ENCODE data around the gene PRDM13.
"Not testable (repeated sequence)": the region's sequence is repeated elsewhere in the genome, so short reads cannot be mapped to it uniquely, and the experiment has no call there.

The PRDM13 gene

DNA sequence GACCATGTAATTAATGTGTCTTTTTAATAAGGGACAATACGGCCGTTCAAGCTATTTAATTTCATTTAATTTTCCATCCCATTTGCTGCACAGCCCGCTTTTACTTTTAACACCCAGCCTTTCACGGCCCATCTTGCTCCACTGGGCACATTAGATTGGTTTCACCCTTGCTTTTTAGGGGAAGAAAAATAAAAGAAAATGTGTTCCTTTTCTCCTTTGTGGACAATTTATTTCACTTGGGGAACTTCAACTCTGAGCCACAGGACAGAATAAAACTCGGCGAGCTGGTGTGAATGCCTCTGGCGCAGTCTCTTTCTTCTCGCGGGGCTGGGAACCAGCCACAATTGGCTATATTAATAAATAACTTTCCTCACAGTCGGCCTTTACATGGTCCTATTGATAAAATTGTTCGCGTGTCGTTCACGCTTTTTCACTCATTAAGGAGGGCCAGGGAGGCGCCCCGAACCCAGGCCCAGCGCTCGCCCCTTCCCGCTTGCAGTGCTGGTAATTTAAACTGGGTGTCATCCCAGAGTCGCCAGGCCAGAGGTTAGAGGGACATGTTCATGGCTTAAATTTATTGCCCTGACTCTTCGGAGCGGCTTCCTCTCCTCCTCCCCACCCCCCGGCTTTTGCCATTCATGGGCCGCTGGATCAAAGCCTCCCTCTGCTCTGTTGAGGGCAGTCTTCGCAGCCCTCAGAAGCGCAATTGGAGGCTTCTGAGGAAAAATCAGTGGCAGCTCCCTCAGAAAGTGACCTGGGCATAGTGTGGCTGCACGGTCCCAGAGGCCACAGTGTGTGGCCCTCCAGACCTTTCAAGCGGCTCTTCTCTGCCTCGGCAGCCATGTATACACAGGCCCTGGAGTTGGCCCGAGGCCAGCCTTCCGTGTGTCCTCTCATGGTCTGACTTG, 2.2 kb upstream of the PRDM13 start:
- no peak for DNase-seq

DNA sequence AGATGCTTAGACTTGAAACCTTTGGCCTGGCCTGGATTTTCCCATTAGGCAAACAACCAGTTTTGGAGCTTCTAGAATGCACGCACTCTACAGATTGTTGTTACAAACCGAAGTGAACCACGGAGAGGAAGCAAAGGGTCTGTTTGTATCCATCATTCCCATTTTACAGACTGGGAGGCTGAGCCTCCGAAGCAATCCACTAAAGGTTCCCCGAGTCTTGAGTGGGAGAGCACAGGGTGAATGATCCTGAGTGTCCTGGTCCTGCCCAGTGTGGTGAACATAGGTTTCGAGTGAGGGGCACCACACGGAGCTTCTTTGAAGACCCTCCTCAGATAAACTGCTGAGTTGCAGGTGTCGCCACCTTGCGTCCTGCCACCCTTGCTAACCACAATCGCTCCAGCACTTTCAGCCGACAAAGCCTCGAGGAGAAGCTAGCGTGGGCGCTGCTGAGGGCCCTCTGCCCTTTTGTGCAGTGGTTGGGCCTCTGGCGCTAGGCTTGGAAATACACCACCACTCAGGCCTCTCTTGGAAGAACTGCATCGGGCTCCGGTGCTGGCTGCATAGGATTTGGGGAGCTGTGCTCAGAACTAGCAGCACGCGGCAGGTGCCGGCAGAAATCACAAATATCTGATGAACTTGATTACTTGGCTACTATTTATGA, 1.4 kb upstream of the PRDM13 start:
- no peak for DNase-seq

GRCh38 chr6:99605911-99606655, 550 bp upstream of the PRDM13 start:
- no peak for DNase-seq

- DNase-seq: no peak
These were observed 893 bp downstream of the PRDM13 start for GRCh38 chr6:99607416-99608036.

DNA sequence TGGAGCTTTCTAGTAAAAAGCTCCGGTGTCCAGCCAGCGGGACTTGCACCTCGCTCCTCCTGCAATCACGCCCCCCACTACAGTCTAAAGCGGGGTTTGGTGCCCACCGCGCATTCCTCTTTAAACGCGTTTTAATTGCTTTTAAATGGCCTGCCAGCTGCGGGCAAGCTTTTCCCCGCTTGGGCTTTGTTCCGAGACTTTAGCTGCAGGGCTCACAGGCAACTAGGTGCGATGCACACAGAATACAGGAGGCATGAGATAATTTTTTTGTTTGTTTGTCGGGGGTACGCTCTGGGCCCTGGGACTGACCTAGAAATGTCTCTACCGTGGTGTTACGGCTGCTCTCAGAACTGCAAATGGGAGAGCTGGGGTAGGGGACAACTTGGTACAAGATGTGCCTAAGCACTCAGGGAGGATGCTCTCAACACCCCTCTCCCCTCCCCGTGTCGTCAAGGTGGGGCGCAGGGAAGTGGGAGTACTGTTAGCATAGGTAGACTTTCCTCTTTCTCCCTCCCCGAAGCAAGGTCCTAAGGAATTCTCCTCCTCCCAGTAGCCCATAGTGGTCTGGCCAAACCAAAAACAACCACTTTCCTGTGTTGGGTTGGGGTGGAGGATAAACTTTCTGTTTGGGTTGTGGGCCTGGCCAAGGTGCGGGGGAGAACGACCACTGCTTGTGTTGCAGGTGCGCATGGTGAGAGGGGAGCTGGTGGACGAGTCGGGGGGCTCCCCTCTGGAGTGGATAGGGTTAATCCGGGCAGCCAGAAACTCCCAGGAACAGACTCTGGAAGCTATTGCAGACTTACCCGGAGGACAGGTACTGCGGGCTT, 1.6 kb downstream of the PRDM13 start:
- no peak for DNase-seq

DNA sequence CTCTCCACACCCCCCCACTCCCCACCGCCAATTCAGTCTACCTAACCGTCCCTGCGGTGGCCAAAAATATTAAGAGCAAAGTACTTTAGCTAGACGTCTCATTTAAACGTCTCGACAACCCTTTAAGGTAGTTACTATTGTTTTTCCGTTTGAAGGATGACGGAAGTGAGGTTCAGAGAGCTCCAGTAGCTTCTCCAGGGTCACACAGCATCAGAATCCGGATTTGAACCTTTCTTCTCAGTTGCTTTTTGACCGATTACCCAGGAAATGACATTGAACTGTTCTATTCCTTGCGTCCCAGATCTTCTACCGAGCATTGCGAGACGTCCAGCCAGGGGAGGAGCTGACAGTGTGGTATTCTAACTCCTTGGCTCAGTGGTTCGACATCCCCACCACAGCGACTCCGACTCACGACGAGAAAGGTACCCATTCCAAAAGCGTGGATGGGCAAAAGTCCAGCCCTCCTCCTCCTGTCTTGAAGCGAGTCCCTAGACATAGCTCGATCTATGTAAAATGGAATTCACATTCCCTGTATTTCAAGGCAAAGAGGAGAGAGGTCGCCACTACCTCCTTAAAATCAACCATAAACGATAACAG, 2.4 kb downstream of the PRDM13 start:
- DNase-seq: no peak

DNA sequence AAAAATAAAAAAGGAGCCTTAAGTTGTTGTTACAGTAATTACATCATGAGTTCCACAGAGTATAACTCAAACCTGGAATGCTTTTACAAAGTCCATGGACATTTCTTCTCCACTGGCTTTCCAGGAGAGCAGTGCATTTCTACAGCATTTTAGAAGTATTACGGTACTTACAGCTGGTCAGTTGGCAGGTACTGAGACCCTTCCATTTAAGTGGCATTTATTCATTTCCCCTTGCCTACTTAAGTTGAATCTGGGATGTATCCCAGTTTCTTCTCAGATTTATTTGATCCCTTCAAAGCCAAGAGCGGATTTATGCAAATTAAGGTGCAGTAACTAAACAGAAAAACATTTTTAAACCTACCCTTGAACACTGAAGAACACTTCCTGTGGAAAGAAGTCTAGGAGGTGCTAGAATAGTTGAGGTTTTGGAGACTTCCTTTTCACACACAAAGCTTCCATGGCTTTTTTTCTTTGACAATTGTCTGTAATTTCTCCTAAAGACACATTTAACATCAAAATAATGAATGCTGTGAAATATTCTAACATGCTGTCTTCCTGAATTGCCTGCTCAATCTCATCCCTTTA, 3.4 kb downstream of the PRDM13 start:
- no peak for DNase-seq

DNA sequence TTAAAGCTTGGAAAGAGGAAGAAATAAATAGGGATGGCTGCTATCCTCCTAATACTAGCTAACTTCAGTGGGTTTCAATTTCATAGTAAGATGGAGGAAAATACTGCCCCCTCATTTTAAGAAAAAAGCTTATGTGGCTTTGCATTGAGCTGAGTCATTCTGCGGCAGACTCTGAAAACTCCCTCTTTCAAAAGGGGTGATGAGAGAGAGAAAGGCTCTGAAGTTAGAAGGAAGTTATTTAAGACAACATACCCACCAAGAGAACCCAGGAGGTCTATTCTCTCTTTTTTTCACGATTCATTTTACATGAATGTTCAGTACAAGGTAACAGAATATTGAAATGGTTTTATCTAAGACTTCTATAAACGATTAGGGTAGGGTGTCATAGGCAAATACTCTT, 4.5 kb downstream of the PRDM13 start:
- no peak for DNase-seq

DNA sequence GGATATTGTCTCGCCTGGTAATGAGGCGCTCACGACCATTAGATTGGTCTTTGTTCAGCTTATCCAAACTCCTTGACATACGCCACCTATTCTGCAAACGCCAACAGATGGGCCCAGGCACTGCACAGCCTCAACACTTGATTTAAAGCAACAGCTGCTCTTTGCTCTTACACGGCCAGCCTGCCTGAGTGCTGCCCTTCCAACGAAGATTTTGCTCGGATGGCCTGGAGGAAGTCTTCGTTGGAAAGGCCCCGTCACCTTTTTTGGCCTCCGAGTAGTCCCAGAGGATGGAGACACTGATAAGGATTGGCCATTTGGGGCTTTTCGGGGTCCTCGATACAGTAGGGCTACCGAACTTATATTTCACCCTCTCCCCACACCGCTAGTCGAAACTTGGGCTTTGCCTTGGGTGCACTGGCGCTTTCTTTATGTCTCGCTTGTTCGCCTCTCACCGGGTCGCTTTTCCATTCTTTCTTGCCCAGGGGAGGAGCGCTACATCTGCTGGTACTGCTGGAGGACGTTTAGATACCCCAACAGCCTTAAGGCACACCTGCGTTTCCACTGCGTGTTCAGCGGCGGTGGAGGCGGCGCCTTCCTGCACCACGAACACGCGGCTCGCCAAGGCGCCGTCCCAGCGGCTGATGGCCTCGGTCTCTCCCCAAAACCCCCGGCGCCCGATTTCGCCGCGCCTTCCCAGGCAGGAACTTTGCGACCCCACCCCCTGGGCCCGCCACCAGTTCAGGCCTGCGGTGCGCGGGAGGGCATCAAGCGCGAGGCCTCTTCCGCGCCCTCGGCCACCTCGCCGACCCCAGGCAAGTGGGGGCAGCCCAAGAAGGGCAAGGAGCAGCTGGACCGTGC, 6.1 kb downstream of the PRDM13 start:
- no peak for DNase-seq

GRCh38 chr6:99613409-99613704, 6.7 kb downstream of the PRDM13 start:
- no peak for DNase-seq

DNA sequence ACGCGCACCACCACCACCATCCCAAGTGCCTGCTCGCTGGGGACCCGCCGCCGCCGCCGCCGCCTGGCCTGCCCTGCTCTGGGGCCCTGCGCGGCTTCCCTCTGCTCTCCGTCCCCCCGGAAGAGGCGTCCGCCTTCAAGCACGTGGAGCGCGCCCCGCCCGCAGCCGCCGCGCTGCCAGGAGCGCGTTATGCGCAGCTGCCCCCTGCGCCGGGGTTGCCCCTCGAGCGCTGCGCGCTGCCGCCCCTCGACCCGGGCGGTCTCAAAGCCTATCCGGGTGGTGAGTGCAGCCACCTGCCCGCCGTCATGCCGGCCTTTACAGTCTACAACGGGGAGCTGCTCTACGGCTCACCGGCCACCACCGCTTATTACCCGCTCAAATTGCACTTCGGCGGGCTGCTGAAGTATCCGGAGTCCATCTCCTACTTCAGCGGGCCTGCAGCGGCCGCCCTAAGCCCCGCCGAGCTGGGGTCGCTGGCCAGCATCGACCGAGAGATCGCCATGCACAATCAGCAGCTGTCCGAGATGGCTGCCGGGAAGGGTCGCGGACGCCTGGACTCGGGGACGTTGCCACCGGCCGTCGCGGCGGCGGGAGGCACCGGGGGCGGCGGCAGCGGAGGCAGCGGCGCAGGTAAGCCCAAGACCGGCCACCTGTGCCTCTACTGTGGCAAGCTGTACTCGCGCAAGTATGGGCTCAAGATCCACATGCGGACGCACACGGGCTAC, 7.2 kb downstream of the PRDM13 start:
- DNase-seq: no peak

DNA sequence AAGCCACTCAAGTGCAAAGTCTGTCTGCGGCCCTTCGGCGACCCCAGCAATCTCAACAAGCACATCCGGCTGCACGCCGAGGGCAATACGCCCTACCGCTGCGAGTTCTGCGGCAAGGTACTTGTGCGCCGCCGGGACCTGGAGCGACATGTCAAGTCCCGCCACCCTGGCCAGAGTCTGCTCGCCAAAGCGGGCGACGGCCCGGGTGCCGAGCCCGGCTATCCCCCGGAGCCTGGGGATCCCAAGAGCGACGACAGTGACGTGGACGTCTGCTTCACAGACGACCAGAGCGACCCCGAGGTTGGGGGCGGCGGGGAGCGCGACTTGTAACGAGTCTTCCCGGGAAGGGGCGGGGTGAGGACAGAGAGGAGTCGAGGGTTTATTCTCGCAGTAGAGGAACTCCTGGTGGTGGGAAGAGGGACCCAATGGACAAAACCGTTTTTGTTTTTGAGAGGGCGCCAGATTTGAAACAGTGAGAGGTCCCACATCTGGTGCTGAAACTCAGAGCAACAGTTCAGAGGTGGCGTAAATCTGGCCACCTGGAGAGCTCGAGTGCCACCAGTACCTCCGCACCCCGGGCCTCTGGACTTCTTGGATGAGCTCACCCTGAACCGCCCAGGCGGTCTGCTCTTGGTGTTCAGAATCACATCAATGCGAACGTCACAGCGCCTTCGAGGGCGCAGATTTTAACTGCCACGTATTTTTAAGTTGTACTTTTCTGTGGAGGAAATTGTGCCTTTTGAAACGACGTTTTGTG, 8.0 kb downstream of the PRDM13 start:
- no peak for DNase-seq

DNA sequence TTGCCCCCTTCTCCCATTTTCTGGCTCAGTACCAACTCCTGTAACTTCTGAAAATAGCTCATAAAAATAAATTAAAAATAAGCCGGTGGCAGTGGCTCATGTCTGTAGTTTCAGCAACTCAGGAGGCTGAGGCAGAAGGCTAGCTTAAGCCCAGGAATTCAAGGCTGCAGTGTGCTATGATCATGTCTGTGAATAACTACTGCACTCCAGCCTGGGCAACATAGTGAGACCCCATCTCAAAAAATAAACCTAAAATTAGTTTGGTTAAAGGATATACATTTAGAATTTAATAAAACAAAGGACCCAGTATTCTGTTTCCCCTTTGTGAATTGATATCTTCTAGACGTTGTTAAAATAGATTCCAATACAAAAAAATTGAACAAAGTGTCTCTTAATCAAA, 10.5 kb downstream of the PRDM13 start:
- DNase-seq: no peak

DNA sequence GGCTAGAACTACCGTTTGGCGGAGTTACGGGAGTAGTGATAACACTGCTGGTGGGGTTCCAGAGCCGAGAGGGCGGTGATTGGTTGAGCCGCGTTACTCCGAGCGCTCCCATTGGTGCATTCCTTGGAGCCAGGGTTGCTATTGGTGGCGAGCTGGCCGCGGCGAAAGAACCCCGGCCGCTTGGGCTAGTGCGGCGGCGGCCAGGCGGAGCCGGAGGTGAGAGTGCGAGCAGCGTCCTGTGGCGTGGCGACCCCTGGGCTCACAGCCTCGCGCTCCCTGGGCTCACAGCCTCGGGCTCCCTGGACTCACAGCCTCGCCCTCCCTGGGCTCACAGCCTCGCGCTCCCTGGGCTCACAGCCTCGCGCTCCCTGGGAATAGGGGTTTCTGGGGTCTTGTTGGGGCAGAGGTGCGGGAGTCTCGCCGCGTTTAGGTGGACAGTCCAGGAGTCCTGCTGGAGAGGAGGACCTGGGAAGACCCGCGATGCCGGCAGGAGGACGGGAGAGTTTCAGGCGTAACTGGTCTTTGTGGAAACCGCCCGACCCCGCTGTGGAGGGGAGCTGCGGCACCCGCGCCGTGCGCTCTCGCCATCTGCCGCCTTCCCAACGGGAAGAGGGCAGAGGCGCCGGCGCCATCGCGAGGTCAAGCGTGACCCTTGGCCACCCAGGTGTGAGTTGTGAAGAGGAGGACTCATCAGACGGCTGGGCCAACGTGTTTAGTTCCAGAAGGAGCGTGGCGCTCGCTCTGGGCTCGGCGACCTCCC, 12.2 kb downstream of the PRDM13 start:
- DNase-seq: no peak

DNA sequence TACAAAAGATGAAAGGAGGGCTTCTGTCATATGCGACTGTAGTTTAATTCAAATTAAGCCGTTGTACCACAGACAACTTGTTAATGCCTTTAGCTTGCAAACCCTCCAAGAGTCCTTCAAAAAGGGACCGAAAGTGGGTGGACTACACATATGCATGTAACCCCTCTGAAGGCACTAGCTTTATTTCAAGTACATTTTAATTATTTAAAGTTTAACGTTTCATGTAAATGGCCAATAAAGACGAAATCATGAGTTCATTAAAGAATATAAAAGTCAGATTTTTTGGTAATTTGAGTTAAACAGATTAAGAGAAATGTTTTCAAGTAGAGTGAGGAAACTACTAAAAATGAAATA, 12.8 kb downstream of the PRDM13 start:
- DNase-seq: no peak

DNA sequence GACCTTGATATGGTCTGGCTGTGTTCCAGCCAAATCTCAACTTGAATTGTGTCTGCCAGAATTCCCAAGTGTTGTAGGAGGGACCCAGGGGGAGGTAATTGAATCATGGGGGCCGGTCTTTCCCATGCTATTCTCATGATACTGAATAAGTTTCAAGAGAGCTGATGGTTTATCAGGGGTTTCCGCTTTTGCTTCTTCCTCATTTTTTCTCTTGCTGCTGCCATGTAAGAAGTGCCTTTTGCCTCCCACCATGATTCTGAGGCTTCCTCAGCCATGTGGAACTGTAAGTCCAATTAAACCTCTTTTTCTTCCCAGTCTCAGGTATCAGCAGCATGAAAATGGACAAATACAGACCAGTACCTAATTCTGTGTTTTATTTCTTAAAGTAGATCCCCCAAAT, 15.4 kb downstream of the PRDM13 start:
- not testable (repeated sequence) for DNase-seq

DNA sequence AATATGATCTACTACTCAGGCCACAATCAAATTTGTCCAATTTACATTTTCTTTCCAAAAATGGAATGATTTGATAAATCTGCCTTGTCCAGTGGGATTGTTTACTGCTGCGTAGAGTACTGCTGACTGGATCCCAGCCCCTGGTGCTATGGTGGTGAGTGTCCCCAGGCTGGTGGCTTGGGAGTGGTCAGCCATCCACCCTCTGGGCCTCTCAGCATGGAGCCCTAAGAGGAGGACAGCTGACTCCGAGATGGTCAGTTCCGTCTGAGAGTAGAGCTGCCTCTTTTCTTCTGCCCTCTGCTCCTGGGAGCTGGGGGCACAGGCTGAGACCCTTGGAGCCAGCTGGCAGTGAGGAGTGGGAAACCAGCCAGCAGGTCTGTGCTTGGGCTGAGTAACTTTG, 22.7 kb downstream of the PRDM13 start:
- DNase-seq: no peak

- DNase-seq: no peak
These were observed 31.0 kb downstream of the PRDM13 start for GRCh38 chr6:99637629-99638028.

GRCh38 chr6:99638358-99638757, 31.7 kb downstream of the PRDM13 start:
- not testable (repeated sequence) for DNase-seq
